GDM1 (cell line): ENCODE data around the gene NACAD.
A peak's percentile ranks its signal among the peaks of the same experiment; 100 is the strongest.
"Not testable (repeated sequence)": the region's sequence is repeated elsewhere in the genome, so short reads cannot be mapped to it uniquely, and the experiment has no call there.

Experiments used
- DNase-seq: peaks from one replicate; lab custom pipeline; 2025; lab: John Stamatoyannopoulos, UW

Gene NACAD

DNA sequence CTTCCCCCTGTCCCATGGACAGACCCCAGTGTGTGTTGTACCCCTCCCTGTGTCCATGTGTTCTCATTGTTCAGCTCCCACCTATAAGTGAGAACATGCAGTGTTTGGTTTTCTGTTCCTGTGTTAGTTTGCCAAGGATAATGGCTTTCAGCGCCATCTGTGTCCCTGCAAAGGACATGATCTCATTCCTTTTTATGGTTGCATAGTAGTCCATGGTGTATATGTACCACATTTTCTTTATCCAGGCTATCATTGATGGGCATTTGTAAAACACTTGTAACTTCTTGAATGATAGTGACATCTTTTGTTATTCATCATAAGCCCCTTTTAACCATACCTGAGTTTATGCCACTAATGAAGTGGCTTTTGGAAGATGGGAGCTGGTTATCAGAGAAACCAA lies 25.5 kb upstream of the NACAD start:
- DNase-seq = not testable (repeated sequence)

DNA sequence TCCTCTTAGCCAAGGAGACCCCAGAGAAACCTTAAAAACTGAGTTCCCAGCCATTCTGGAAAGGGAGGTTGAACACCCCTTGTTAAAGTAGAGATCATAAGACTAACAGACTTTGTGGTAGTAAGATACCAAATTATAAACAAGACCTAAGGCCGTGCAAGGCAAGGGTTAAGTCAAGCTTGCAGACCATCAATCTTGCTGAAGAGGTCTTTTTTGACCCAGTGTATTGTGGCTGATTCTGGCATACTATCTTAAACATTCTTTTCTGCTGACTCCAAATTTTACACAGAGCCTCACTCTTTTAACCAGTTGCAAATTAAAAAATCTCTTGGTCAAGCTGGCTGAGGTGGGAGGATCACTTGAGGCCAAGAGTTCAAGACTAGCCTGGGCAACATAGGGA lies 23.9 kb upstream of the NACAD start:
- DNase-seq = no peak

DNA sequence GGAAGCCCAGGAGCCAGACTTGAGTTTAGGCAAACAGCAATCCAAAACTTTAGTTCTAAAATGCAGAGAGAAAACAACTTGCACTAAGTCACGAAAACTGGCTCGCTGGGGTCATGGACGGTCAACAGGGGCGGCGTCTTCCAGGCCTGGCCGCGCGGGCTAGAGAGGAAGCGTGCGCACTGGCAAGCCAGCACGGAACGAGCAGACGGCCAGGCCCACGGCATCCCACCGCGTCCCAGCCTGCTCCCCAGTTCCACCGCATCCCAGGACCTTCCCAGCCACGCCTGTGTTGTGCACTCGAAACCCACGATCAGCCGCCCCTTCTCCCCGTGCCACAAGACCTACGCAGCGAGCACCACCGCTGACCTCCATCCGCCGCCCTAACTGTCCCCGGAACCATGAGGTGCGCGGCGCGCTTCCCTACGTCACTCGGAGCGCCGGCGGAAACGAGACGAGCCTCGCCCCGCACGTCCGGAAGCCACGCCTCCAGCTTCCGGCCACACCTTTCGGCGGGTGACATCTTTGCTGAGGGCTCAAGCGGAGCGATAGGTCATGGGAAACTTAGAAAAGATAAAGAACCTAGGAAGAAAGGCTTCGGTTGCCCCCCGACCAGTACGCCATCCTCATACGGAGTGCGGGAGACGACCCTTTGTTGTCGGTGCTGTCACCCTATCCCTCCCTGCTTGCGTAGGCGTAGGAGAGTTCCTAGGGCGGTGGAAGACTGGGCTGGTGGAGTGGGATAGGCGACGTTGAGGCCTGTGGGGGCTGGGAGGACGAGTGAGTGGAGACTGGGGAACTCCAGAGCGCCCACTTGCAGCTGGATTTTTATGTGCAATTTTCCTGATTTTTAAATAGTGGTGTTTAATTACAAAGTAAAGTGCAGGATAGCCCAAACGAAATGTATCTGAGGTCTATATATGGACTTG lies 22.8 kb upstream of the NACAD start, which contains the start of gene TBRG4:
Gene TBRG4, minus strand, starts transcription at position 400 of the 926 bp plus-strand sequence. CDS start 2,460 bp downstream, outside the sequence.
- peak; percentile 91 for DNase-seq

DNA sequence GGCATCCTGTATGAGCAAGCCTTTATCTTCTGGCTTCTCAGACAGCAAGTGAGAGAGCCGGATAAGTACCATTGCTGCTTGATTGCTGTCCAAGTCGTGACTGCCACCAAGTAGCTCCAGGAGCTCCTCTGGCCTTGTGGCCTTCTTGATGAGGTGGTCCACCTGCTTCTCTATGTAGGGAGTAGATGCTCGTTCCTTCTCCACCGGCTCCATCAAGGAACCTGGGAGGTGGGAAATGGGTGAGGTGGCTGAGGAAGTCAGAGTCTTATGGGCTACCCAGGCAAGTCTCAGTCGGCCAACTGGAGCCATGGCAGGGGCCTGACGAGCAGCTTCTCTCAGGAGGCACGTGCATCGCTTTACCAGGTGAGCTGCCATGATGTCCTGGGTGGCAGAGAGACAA lies 20.1 kb upstream of the NACAD start:
- DNase-seq = no peak

DNA sequence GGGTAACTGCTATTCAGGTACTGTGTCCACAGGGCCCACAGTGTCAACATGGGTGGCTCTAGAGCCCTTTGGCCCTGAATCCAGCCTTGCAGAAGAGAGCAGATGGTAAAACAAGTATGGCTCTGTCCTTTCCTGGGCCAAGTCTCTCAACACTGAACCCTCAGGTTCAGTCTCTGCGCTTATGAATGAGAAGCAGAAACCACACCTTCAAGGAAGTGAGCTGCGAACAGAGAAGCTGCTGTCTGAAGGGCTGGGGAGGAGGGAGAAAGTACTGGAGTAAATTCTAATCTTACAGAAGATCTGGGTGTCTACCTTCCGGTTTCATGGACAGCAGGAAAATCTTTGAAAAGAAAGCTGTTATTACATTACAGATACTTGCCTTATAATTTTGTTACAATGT lies 18.6 kb upstream of the NACAD start:
- DNase-seq = no peak

DNA sequence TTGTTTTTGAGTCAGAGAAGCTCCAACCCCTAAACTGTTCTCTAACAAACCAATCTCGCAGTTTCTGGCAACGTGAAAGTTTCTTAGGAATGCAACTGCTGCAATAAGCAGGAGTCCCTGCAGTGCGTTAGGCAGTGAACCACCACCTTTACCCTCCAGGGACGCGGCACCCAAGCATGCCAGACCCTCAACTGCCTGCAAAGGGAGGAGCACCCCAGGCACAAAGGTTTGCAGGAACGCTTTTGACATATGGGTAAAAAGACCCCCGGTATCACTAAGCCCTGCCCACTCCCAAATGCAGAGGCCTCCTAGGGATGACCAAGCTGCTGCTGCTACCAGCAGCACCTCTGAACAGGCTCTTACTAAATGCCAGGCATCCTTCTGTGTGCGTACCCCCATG lies 18.1 kb upstream of the NACAD start:
- DNase-seq = no peak

DNA sequence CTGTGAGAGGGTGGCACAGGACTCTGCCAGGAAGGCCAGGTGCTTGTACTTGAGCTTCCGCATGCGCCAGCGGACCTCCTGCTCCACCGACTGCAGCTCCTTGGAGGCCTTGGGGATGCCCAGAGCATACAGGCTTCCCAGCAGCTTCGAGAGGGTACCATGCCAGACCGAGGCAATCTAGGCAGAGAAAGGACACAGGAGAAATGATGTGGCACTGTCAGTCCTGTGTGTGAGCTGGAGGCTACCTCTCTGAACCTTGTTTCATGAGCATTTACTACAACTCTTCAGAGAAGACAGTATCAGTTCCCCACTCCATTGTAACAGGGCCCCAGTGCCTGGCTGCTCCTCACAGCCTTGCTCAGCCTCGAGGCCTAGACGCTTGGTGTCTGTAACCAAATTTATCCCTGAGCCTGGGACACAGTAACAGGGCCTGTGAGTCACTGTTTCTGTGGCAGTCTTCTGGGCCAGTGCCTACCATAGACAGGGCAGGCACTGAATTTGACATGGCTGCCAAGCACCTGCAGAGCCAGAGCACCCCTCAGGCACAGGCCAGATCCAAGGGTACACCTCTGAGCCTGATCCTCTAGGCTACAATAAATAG lies 16.9 kb upstream of the NACAD start:
- no peak for DNase-seq

DNA sequence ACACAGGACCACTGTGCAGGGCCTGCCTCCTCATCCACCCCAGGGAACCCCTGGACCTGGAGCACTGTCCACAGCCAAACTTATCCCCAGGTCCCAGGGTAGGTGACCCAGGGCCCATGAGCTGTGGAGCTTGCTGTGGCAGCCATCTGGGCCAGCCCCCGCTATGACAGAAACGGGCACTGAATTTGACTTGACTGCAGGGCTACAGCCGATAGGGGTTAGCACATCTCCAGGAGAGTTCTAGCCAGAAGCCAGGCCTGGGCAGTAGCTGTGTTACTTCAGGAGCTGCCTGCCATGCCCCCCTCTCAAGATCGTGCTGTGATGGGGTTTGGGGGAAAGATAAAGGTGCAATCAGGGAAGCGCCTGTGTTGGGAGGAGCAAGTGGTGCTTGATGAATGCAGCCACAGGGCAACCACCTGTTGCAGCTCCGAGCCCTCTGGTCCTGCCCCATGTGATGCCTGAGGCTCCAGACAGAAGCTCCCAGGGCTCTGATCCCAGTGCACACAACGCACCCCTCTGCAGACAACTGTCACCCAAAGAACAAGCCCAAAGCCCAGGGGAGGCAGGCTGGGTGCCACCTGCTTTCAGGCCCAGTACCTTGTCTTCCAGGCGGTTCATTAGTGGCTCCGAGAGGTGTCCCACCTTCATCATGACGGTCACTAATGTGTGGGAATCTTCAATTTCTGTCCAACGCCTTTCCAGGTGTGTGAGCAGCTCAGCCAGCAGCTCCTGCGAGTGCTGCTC lies 16.2 kb upstream of the NACAD start:
- DNase-seq = no peak

DNA sequence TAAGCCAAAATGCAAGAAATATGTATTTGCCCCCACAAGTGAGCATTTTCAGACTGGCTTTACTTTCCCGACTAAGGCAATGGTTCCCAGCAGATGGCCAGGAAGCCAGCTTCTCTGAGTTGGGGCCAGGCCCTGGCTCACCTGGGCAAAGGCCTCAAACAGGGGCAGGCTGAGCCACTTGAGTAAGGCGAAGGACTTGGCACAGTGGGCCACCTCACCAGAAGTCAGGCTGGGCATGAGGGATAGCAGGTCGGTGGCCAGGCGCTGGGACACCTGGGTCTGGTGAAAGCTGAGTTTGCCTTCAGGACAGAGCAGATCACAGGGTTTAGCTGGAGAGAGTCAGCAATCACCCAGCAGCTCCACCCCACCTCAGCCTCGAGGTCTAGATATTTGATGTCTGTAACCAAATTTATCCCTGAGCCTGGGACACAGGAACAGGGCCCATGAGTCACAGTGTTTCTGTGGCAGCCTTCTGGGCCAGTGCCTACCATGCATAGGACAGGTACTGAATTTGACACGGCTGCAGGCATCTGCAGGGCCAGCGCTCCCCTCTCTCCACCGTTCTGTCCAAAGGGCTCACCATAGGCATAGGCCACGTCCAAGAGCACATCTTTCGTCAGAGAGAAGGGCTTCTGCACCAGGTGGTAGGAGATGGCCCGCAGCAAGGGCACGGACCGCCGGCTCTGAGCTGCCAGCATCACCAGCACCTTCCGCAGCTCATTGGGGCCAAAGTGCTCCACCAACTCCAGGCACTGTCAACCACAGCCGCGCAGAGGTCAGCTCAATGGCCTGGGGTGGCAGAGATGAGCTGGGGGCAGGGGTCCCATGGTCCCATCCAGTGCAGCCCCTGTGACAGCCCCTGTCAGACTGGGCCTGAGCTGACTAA lies 15.4 kb upstream of the NACAD start:
- no peak for DNase-seq

DNA sequence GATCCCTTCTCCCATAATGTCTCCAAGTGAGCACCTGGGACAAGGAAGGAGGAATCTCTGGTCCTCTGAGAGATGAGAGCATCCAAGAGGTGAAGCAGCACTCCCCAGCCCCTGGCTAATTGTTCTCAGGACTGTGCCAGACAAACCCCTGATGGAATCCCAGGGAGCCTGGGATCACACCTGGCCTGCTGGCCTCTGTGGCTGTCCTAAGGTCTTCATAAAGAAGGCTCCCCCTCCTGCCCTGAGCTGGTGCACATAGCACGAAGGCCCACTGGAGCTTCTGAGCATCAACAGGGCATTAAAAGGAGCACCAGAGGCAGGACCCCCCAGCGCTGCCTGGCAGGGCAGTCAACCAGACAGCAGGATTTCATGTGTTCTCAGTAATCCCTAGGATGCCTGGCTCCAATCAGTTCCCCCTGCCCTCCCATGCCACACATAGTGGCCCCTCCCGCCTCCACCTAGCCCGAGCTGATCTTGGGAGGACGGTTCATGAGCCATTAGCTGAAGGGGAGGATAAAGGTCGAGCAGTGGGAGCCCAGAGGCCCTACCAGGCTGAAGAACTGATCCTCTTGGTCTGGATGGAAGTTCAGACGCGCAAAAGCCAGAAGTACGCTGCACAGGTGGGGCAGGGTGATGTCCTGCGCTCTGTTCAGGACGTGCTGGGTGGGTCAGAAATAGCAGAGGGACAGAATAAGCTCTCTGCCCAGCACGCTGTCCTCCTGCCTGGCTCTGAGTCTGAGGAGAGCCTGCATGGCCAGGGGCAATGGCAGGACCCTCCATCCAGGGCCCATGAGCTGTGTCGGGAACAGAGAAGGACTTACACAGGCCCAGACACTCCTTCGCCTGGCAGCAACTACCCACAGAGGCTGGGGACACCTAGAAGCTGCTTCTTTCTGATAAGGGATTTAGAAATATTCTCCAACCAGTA lies 14.3 kb upstream of the NACAD start:
- DNase-seq = no peak

DNA sequence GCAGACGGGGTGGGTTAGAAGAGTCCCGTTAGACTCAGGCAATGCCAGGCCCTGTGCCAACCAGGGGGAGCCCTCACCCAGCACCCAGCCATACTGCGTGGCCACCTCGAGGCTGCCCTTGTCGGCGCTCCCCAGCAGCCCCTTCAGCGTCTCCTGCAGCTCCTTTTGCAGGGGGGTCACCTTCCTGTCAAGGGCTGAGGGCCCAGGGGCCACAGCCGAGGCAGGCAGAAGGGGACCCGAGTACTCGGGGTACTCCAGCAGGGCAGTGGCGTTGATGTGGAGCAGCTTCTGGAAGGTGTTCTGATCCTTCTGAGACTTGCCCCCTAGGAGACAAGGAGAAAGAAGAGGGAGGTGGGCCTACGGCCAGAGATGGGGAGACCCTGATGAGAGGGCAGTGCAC lies 13.0 kb upstream of the NACAD start:
- DNase-seq = no peak

DNA sequence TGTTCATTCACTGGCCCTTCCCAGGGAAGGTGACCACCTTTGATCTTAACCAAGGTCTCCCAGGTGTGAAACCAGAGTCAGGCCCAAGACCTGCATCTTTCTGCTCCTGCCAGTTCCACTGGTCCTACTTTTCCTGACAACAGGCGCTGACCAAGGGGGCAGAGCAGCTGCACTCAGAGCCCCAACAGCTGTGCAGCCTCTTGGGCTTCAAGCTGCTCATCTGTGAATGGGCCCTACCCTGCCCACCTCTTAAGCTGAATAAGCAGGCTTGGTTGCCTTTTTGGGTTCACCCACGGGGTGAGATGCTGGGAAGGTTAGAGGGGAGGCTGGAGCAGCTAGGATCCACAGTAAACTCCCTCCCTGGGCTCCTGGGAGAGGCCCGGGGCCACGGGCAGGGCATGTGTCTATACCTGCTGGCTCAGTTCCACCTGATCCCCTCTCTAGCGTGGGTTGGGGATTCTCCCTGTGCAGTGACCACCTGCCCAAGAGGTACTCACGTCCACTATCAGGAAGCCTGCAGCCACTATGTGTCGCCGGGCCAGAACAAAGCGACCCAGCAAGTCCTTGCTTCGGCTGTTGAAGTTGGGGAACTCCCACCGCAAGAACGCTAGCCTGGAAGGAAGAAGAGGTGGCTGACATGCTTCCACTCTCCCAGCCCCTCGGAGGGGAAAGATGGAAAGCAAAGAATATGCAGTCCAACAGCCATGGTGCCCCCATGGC lies 12.2 kb upstream of the NACAD start:
- DNase-seq = no peak

DNA sequence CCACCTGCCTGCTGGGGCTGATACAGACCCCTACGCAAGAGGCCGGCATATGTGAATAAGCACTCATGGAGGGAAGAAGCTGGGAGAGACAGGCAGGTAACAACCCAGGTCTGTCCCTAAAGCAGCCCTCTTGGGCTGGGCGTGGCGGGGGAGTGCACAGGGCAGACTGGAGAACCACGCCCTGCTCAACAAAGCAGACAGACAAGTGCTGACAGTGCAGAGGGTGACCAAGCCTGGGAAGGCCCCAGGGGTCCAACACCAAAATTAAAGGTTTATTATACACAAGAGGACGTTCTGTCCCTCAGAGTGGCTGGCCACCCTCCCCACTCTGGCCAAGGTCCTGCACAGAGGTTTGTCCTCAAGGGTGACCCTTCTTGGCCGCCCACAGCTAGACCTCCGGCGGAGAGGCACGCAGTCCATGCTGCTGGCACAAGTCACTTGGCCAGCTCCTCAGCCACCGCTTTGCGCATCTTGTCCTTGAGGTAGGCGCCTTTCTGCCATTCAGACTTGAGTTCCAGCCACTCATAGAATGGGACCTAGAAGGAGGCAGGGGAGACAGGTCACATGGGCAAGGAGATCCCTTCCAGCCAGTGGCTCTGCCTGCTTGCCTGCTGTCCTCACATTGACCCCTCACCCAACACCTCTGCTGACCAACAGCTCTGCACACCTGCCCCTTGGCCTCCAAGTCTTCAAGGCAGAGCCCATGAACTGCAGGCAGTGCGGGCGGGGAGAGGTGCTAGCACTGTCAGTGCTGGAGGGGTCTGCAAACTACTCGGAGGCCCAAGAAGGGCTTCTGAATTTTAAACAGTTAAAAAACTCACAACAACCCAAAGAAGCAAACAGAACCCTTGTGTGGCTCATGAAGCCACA lies 11.4 kb upstream of the NACAD start:
- no peak for DNase-seq

DNA sequence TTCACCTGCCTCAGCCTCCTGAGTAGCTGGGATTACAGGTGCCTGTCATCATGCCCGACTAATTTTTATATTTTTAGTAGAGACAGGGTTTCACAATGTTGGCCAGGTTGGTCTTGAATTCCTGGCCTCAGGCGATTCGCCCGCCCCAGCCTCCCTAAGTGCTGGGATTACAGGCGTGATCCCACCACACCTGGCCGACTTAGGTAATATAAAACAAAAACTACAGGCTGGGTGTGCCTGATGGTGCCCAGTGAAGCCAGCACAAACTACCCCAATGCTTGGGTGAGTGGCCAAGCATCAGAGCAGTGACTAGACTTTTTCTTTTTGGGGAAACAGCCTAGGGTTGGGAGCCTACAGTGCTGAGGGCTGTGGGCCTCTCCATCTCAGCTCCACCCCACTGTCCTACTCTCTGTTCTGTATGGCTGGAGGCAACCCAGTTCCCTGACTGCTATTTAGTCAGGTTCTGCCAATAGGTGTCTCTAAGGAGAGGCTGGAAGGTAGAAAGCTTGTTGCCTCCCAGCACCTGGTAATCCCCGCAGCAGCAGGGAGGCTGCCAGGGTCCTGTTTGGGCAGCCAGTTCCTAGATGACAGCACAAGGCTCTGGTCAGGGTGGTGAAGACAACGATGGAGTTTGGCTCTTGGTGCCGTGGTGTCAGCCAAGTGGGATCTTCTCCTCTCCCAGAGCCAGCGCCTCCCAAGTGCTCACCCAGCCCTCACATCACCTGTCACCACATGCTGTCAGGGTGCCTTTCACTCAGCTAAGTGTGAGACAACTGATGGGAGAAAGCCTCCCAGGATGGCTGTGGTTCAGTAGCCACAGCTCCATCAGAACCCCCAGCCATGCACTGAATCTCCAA lies 10.4 kb upstream of the NACAD start:
- DNase-seq = no peak

DNA sequence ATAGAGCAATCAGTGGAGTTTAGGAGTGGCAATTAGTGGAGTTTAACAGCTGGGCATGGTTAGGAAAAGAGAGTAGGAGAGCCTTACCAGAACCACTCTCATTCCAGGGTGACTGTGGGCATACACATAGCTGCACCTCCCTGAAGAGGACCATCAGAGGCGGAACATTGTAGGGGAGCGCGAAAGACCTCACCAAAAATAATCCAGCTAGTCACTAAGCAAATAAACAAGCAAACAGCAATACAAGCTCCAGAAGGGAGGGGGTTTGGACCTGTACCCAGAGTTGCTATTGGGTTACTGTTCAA lies 4.1 kb upstream of the NACAD start:
- no peak for DNase-seq

DNA sequence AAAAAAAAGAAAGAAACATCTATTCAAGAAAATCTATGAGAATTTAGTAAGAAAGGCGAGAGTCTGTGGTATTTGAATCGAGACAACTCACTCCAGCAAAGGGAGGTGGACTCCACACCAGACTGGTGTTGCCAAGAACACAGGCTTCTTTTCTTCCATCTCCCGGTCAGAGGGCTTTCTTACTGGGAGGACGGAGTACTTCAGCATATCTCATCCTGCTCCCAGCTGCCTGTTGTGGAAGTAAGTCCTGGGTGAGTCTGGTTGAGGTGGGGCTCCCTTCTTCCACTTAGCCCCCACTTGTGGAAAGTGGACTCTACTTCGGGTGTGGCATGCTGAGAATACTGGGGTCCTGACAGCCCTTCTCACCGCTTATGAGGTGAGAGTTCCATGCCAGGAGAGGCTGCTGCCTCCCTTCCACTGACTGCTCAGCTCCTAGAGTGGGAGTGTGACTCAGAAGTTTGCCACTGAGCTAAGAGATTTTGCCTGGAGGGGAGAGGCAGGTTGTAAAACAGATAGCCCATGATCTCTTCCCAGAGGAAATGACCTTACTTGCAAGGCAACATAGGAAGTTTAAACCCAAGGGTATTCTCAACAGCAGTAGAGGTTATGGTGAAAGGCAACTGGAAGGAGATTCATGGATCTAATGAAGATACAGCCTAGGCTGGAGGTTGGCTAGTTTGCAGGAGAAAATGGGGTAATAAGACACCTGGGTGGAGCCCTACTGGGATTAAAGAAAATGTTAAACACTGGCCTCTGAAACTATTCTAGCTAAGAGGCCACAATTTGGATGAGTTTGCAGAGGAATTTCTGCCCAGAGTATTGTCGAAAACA lies 3.5 kb upstream of the NACAD start:
- no peak for DNase-seq

DNA sequence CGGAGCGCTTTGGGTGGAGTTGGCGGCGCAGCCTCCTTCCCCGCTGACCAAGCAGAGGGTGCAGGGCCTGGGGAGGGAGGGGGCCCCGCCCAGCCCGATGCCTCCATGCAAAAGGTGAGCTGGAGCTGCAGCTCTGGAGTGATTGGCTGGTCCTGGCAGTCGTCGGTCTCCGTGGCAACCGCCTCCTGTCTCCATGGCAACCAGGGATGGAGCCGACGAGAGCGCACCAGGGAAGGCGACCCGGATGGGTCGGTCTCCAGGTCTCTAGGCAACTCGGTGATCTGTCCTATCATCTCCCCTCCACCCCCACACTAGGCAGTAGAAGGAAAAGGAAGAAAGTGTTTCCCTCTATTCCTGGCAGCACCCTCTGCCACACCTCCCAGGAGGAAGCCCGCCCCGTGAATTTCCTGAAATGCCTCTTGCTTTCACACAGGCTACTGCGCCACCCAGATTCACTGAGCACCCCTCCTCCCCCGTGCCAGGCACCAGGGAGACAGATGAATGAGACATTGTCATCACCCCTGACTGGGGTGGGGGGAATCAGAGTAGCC lies 647 bp upstream of the NACAD start:
- DNase-seq = no peak
